HL-60/S4 treated with retinoic acid at 250 ng/mL for 4 days and 3 days (cell line): ENCODE measurements around the gene GGT6.

Source experiments
- in situ Hi-C: fragments of 300-500 bp; cut with MboI; formaldehyde crosslinking; loops from 2 replicates; pipeline ENCODE4 v1.7.0; 2022; ENCODE audit warnings: low sequenced_read_pairs

The GGT6 gene

GRCh38 chr17:4511199-4511932 lies 49.0 kb downstream of the GGT6 start:
- in situ Hi-C loops: no loop called here

- in situ Hi-C loops: no loop called here
Observed at GRCh38 chr17:4510618-4510941, 49.8 kb downstream of the GGT6 start.

DNA sequence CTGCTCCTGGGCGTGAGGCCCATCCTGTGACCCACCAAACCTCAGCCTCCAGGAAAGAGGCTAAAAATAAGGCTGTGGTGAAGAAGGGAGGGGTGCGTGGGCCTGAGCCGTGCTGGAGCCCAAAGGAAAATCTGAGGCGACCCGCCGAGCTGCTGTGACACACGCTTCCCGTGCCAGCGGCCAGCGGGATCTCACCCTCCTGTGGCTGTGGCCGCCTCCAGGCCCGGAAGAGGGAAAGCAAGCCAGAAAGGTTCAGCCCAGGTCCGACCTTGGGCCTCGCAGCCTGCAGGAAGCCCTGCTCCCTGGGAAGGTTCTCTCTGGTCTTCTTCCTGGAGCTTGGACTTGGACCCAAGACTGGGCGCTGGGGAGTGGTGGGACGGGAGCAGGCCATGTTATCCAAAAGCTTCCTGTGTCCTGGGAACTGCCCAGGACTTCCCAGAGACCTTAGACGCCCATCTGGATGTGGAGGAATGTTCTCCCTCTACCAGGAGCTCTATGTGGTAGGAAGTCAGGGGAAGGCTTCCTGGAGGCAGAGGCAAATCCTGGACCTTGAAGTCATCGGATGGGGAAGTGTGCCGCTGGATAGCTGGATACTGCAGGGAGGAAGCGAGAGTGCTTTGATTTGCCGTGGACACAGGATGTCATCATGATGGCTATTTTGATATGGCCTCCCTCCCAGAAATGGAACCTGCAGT lies 50.3 kb downstream of the GGT6 start:
- in situ Hi-C loops: no loop called here

GRCh38 chr17:4509401-4509800 lies 51.0 kb downstream of the GGT6 start:
- in situ Hi-C loops: no loop called here

- in situ Hi-C loops: no loop called here
Observed at GRCh38 chr17:4508207-4508606, 52.2 kb downstream of the GGT6 start.

GRCh38 chr17:4507361-4508111 lies 52.8 kb downstream of the GGT6 start:
- in situ Hi-C loops: no loop called here
